ENCODE data around the gene ARHGAP42. TPM values are rescaled to one million over a fixed set of nuclear protein-coding genes. Genes with fewer than 3 reads are reported as not detected.

The ARHGAP42 gene
- total RNA-seq, 1 experiment from 2014 or later, result 39.1 TPM

- H3K9ac ChIP-seq (ENCODE audit: extremely low read depth, insufficient read length, low read length), result no peak overlapping the region
- WGBS (ENCODE audit: extremely low coverage, insufficient read length, low lambda C conversion rate), result no CpG with 5 or more reads among the region's 3 CpGs
- no peak overlapping the region for H3T11ph ChIP-seq (ENCODE audit: low read length)
- no peak overlapping the region for H2BK12ac ChIP-seq (ENCODE audit: insufficient read length, low read depth, low read length)
- no peak overlapping the region for H3K18ac ChIP-seq (ENCODE audit: insufficient read length, low read depth, low read length)
- no peak overlapping the region for H3K4ac ChIP-seq (ENCODE audit: low read depth, low read length)
- H3K79me2 ChIP-seq (ENCODE audit: insufficient read depth, low read length), result no peaks in the 10 kb centered on the region
- H4K91ac ChIP-seq (ENCODE audit: insufficient read length, low read depth, low read length), result no peak overlapping the region
- no peak overlapping the region for H2AK5ac ChIP-seq (ENCODE audit: insufficient read length, low read length)
- H3K14ac ChIP-seq (ENCODE audit: insufficient read depth, low read length), result no peak overlapping the region
- H3K9me3 ChIP-seq (ENCODE audit: control insufficient read depth, low read depth, low read length), result no peaks in the 10 kb centered on the region
- no peak overlapping the region for H2BK120ac ChIP-seq (ENCODE audit: low read depth, low read length, poor library complexity, severe bottlenecking)
- H2BK5ac ChIP-seq (ENCODE audit: insufficient read length, low read length), result no peak overlapping the region
- H4K5ac ChIP-seq (ENCODE audit: insufficient read length, low read depth, low read length), result no peak overlapping the region
- Mint-ChIP-seq H3K4me1 (peaks cover 9 to 28% of the 10 kb centered on the region in 2 experiments), H3K4me3 (no peak overlapping the region), H3K27ac (peak overlapping the region in 2 of 3 experiments; percentile 2 to 82; a peak in 3 of 7 replicates), H3K9me3 (no peaks in the 10 kb centered on the region), H3K36me3 (ENCODE audit: insufficient read depth in 1 of 3, low read depth in 3 of 3) (peaks cover 0 to 11% (median 5%) of the 10 kb centered on the region in 3 experiments; a peak in 4 of 7 replicates), H3K27me3 (ENCODE audit: low read depth) (no peaks in the 10 kb centered on the region)
- H3K56ac ChIP-seq (ENCODE audit: insufficient read length, low read depth, low read length), result no peak overlapping the region
- H4K8ac ChIP-seq (replicated peaks; ENCODE audit: insufficient read length, low read depth, low read length), result no peak overlapping the region
- H3K27ac ChIP-seq (ENCODE audit: insufficient read length, low read depth, low read length), result no peak overlapping the region
- no peak overlapping the region for H2AFZ ChIP-seq (ENCODE audit: low read length)
- H3K23me2 ChIP-seq (ENCODE audit: insufficient read length, low read depth, low read length, poor library complexity, severe bottlenecking), result no peaks in the 10 kb centered on the region
- H3K4me1 ChIP-seq (ENCODE audit: insufficient read depth, low read length), result no peaks in the 10 kb centered on the region
- H3K4me2 ChIP-seq (ENCODE audit: insufficient read depth, insufficient read length, low read length), result no peak overlapping the region
- no peak overlapping the region for H2BK20ac ChIP-seq (ENCODE audit: low read depth, low read length, poor library complexity, severe bottlenecking)
- TF ChIP-seq, protein P1, sequence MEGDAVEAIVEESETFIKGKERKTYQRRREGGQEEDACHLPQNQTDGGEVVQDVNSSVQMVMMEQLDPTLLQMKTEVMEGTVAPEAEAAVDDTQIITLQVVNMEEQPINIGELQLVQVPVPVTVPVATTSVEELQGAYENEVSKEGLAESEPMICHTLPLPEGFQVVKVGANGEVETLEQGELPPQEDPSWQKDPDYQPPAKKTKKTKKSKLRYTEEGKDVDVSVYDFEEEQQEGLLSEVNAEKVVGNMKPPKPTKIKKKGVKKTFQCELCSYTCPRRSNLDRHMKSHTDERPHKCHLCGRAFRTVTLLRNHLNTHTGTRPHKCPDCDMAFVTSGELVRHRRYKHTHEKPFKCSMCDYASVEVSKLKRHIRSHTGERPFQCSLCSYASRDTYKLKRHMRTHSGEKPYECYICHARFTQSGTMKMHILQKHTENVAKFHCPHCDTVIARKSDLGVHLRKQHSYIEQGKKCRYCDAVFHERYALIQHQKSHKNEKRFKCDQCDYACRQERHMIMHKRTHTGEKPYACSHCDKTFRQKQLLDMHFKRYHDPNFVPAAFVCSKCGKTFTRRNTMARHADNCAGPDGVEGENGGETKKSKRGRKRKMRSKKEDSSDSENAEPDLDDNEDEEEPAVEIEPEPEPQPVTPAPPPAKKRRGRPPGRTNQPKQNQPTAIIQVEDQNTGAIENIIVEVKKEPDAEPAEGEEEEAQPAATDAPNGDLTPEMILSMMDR (conservative IDR thresholded peaks at IDR 0.05), result no peak
- H2BK15ac ChIP-seq (ENCODE audit: low read depth, low read length), result no peak overlapping the region
- DNase-seq, result no peak
- H3K27me3 ChIP-seq (ENCODE audit: insufficient read depth, low read length), result no peaks in the 10 kb centered on the region
- H3K79me1 ChIP-seq (ENCODE audit: insufficient read depth, low read depth, low read length, poor library complexity, severe bottlenecking), result no peaks in the 10 kb centered on the region
- H4K20me1 ChIP-seq (ENCODE audit: control insufficient read depth, insufficient read depth, insufficient read length), result no peaks in the 10 kb centered on the region
- no peak overlapping the region for H3K23ac ChIP-seq (ENCODE audit: insufficient read length, low read depth, low read length)
These were observed 87.8 kb downstream of the ARHGAP42 start for GRCh38 chr11:100774859-100775258.

Measured in H9 (cell line).